HG03139 (cell line): Measurements from ENCODE around the gene CA14.
A peak's percentile ranks its signal among the peaks of the same experiment; 100 is the strongest.
"Not testable (repeated sequence)": the region's sequence is repeated elsewhere in the genome, so short reads cannot be mapped to it uniquely, and the experiment has no call there.

Source experiments
- ATAC-seq: cut with Tn5 transposase; IDR thresholded peaks from one replicate; pipeline ENCODE4 v1.9.1; 2021; ENCODE audit not compliant: unreplicated experiment

CA14 gene

DNA sequence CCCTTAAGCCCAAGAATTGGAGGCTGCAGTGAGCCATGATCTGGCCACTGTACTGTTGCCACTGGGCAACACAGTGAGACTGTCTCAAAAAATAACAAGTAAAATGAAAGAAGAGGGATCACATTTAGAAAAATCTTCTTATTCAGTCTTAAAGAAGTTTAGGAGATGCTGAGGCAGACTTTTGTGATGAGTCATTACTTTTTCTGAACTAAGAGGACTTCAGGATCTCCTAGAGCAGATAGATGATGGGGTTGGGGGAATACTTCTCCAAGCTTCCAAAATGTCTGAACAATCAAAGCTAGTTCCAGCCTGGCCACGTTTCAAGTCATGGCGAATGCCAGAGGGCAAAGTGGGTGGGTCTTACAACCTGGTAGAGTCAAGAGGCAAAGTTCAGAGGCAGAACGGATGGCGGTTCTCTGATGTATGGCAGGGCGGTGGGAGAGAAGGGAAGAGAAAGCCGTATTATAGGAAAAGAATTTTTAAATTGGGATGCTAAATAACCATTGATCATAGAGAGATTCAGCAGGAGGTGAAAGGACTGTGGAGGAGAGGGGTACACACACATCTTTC, 22.6 kb downstream of the CA14 start:
- ATAC-seq: no peak

DNA sequence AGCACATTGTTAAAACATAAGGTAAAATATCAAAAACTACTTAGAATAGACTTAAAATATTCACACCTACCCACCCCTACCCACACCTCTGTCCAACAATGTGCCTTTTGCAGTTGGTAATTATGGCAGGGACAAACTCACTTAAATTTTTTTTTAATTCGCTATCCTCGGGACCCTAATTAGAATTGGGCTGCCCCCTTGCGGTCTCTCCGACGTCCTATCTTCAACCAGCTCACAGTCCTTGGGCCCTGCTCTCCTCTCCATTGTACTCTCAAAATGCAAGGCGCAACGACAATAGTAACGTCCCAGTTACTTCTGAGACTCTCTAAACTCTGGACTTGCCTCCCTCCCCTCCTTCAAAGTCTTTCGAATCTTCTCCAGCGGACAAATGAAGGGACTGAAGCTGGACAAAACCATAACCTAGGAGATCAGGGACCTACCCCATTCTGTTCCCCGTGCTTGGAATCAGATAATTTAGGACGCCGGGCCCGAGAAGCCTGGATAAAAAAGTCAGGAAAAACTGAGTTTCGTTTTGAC, 23.7 kb downstream of the CA14 start:
- no peak for ATAC-seq

DNA sequence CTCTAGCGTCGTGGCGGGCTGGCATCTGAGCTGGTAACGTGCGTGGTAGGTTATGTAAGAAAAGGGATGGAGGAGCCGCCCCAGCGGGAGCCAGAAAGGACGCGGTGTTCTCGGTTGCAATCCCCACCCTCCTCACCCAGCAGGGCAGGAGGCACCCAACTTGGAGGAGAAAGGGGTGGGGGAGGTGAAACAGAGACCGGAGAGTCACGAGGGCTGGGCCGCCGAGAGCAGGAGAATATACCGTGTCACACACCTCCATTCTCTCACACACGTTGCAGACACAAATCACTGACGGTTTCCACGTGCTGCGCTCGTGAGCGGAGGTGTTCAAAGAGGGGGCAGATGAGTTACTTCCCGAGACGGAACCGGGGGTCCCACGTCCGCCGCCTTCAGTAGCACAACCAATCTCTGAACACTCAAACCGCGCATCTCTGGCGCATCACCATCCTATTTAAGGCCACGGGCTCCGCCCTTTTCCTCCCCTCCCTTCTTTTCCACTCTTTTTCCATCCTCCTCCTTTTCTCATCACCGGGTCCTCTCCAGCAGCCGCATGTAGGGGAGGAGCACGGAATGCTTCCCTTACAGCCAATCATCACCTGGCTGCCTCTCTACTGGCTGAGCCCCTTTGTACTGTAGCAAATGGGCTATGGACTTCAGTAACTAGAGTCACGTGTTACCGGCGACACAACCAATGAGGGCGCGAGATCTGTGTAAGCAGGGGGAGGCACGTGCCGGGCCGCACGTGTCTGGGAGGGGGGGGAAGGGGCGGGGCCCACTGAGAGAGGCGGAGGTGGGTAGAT, 24.4 kb downstream of the CA14 start, which contains the start of gene CIART:
Gene CIART, plus strand, starts transcription at position 797 of the 800 bp plus-strand sequence. CDS start 714 bp downstream, outside the sequence.
- no peak for ATAC-seq

DNA sequence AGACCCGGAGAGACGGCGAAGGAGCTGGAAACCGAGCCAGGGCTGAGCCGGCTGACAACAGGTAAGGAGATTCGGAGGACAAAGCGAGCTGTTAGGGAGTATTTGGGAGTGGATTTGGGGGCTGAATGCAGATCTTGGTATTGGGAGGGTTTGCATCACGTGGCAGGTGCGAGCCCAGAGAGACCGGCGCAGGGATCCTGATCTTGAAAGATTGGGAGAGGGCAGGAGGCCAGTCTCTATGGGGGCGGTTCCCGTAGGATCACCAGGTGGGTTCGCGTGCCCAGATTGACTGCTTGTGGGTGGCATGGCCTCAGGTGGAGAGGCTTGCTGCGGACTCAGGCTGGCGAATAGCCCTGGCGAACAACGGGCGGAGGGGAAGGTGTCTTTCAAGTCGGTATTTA, 25.0 kb downstream of the CA14 start:
- ATAC-seq: no peak

DNA sequence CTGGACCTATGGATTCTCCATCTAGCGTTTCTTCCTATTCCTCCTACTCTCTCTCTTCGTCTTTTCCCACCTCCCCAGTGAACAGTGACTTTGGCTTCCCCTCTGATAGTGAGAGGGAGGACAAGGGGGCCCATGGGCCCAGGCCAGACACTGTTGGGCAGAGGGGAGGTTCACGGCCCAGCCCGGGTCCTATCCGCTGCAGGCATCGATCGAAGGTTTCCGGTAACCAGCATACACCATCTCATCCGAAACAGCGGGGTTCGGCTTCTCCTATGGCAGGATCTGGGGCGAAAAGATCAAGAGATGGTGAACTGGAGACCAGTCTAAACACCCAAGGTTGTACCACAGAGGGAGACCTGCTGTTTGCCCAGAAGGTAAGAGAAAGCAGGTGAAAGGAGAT, 25.7 kb downstream of the CA14 start:
- no peak for ATAC-seq

DNA sequence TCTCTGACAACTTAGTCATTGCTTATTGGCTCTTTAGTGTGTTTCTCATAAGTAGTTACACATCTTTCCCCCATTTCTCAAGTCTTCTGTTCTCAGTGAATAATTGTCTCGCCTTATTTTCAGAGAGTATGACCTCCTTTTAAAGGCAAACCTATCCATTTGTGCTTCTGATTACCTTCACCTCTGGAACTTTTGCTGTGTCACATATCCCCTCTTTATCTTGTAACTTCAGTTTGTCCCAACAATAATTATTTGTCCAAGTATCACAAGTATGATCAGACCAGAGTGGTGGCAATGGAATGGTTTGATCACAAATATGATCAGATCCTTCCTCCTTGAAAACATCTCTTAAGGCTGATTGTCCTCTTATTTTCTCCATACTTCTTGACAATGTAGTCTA, 30.8 kb downstream of the CA14 start:
- ATAC-seq: no peak

DNA sequence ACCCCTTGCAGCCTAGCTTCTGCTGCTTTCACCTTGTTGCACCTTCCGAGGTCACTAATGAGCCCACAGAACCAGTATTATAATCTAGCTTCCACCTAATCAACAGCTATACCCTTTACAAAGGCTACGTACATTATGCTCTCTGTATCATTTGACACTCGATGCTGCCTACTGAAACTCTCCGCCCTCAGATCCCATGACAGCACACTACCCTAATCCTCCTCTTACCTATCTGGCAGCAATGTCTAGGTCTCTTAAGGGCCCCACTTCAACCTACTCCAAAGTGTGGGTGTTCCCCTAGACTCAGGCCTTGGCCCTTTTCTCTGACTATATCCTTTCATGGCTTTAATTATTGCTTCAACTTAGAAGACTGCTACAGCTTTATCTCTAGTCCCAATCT, 31.2 kb downstream of the CA14 start:
- ATAC-seq: no peak

DNA sequence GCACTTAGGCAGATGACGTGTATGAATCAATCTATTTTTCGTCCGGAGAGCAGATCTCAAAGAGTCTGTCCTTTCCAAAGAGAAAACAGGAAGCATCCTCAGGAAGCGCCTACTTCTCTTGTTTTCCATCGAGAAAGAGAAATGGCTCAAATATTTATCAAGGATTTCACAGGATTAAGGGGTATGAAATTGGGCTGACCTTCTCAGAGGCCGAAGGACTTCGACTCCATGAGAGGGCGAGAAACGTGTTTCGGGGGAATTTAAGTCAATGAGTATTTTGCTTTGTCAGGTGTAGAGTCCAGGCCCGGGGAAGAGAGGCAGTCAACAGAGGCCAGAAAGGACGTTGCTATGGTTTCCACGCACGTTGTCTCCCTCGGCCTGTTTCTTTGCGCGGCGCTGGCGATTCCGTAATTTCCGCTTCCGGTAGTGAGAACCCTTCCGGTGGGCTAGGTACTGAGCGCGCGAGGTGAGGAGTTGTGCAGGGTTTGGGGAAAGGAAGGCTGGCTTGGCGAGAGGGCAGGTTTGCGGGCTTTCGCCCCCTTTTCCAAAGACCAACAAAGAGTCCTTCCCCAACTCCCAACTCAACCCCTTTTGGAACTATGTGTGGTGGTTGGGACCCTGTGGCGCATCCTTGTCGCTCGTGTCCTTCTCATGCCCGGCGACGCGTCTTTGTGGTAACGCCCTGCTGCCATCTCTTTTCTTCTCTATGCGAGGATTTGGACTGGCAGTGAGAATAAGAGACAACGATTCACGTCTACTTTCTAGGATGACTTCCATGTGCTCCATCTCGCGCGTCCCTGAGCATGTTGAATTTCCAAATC, 36.1 kb downstream of the CA14 start, which contains the start of gene MRPS21:
Gene MRPS21, plus strand, starts transcription at position 429 of the 821 bp plus-strand sequence. CDS start 506 bp downstream, outside the sequence.
- peak; percentile 85 for ATAC-seq

DNA sequence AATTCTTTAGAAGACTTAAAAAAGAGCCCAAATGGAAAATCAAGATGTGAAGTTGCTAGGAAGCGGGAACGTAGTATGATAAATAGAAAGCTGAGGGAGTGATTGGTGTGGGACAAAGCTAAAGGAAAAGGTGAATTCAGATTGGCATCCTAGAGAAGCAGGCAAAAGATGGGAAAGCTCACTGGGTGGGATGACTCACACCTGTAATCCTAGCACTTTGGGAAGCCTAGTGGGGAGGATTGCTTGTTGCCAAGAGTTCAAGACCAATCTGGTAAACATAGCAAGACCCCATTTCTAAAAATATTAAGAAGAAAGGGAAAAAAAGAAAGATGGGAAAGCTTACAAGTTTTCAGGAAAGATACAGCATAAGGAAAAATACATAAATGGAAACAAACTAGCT, 37.9 kb downstream of the CA14 start:
- ATAC-seq: no peak

DNA sequence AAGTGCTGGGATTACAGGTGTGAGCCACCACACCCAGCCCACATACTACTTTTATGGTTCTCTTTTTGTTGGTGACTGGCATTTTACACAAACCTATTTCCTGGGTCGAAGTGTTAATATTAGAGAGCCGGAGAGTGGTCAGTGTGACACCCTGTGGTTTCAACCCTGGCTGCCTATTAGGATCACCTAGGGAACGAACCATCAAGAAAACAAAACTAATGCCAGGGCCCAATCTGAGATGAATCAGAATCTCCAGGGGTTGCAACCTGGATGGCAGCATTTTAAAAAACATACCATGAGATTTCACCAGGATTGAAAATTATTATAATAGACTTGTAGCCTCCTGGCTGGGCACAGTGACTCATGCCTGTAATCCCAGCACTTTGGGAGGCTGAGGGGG, 42.1 kb downstream of the CA14 start:
- ATAC-seq: no peak

DNA sequence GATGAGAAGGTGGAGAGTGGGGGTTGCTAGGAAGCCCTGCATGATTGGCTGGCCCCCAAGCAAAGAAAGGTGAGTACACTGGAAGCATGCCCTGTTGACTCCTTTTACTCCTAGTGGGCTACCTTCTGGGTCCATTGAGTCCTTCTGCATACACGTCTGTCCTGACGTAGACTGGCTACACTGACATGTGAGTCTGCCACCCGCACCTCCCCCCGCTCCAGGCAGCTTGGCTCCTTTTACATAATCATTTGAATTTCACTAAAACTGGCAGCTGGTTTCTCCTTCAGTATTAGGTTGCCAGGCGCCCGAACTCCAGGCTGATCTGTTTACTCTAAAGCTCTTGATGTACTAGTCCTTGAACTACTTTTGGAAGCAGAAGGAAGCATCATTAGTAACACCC, 44.8 kb downstream of the CA14 start:
- ATAC-seq: no peak

DNA sequence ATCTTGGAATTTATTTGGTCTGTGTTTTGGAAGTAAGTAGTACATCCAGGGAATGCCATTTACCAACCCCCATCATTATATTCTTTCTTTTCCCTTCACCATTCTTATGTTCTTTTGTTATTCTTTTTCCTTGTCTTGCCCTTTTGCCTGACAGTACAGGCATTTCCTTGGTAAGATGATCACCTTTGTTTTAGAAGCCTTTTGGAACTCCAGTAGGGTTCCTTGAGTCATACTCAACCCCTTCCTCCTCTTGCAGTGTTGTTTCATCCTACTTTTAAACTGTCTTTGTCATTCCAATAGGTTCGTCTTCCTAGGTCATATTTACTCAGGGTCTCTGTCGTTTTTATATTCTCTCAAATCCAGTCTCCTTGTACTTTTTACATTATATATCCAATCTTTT, 45.3 kb downstream of the CA14 start:
- no peak for ATAC-seq

DNA sequence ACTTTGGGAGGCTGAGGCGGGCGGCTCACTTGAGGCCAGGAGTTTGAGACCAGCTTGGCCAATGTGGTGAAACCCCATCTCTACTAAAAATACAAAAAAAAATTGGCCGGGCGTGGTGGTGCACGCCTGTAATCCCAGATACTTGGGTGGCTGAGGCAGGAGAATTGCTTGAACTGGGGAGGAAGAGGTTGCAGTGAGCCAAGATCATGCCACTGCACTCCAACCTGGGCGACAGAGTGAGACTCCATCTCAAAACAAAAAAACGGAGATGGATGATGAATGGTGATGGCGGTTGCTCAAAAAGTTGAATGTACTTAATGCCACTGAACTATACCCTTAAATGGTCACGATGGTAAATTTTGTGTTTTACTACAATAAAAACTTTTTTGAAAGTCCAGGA, 51.0 kb downstream of the CA14 start:
- ATAC-seq: not testable (repeated sequence)

DNA sequence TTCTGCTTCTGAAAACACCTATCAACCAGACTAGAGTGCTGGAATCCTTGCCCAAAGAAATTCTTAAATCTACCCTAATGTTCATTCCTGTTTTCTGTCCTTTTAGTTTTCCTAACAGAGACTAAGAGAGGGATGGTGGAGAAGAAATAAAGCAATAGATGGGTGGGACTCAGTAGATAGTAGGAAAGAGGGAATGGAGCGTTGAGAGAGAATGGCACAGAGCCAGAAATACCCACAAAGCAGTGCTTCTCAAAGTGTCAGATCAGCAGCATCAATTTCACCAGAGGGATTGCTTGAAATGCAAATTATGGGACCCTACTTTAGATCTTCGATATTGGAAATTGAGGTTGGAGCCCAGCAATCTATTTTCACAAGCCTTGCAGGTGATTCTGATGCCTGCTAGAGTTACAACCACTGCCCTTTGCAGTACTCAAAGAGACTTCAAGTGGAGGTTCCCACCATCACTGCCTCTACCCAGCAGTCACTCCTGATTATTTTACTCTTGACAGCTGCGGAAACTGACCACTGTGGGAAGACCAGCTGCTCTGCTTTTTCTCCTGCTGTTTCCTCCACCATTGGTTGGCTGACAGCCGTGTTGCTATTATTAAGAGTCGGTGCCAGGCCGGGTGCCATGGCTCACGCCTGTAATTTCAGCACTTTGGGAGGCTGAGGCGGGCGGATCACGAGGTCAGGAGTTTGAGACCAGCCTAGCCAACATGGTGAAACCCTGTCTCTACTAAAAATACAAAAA, 52.4 kb downstream of the CA14 start:
- ATAC-seq: no peak

DNA sequence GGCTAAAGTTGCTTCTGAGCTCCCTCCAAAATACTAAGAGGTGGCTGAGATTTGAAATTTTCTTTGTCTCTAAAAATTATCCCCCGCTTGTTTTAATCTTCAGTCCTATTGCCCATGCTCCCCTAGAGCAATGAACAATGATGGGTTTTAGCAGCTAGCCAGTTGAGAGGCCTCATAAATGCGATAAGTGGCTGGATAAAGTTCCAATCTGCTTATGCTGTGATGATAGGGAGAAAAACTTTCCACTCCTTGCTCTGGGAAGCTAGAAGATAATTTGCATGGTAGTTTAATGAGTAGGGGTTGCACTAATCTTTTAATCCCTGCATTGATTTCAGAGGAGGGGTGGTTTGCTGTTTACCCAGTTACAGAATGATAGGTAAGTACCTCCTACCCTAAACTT, 54.2 kb downstream of the CA14 start:
- ATAC-seq: no peak
